ENCODE measurements around the gene DMRTC2.
A peak's percentile ranks its signal among the peaks of the same experiment; 100 is the strongest.

DNA sequence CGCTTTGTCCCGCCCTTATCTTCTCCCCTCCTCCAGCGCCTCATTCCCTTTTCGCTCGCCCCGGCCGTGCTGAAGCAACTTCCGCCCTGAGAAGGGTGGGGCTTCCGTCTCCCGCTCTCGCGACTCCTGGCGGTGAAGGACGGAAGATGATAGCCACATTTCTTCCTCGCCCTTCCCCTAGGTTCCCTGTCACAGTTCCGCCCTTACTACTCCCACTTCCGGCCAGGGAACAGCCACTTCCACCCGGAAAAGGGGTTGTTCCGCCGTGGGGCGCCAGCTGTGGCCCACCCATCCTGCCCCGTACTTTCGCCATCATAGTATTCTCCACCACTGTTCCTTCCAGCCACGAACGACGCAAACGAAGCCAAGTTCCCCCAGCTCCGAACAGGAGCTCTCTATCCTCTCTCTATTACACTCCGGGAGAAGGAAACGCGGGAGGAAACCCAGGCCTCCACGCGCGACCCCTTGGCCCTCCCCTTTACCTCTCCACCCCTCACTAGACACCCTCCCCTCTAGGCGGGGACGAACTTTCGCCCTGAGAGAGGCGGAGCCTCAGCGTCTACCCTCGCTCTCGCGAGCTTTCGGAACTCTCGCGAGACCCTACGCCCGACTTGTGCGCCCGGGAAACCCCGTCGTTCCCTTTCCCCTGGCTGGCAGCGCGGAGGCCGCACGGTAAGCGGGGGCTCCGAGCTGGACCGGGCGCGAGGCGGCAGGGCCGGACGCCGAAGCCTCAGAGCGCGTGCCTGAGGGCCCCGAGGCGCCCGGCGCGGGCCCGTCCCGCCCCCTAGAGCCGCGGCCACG lies 15.0 kb downstream of the DMRTC2 start, which contains the start of gene RPS19:
- TF ChIP-seq HNF4G (IDR thresholded peaks at IDR 0.05; ENCODE audit: borderline replicate concordance, low read depth, low read length): peak; percentile 14; the same call in 1 of the 2 replicates
- TF ChIP-seq HNF4G (CRISPR knock-in tag; IDR thresholded peaks at IDR 0.05; ENCODE audit: borderline replicate concordance, low read depth): no peak
- TF ChIP-seq ZNF17 (CRISPR knock-in tag; IDR thresholded peaks at IDR 0.05): no peak
- TF ChIP-seq ZNF124 (CRISPR knock-in tag; IDR thresholded peaks at IDR 0.05): no peak
